Keratinocyte (primary cell): Measurements from ENCODE around the gene UBE2J2.
A peak's percentile ranks its signal among the peaks of the same experiment; 100 is the strongest.

ENCODE experiments used
- EZH2 ChIP-seq: IDR thresholded peaks from one replicate; pipeline ENCODE4 v1.6.1; 2012; ENCODE audit warnings: inconsistent platforms, mild to moderate bottlenecking, low read length, moderate library complexity
- TF ChIP-seq, protein P1 (sequence below), 3 experiments: IDR thresholded peaks in 1 of 3; conservative IDR thresholded peaks in 1 of 3; optimal IDR thresholded peaks in 1 of 3; 2 replicates in 2 of 3; 3 replicates in 1 of 3; pipeline versions ENCODE3 to v1.5.1; 2011; ENCODE audit warnings: low read length in 3 of 3, mild to moderate bottlenecking in 3 of 3, moderate library complexity in 2 of 3, control low read depth in 1 of 3, inconsistent platforms in 1 of 3; ENCODE audit not compliant: insufficient read depth in 2 of 3; ENCODE audit errors: extremely low read depth in 1 of 3

DNA sequence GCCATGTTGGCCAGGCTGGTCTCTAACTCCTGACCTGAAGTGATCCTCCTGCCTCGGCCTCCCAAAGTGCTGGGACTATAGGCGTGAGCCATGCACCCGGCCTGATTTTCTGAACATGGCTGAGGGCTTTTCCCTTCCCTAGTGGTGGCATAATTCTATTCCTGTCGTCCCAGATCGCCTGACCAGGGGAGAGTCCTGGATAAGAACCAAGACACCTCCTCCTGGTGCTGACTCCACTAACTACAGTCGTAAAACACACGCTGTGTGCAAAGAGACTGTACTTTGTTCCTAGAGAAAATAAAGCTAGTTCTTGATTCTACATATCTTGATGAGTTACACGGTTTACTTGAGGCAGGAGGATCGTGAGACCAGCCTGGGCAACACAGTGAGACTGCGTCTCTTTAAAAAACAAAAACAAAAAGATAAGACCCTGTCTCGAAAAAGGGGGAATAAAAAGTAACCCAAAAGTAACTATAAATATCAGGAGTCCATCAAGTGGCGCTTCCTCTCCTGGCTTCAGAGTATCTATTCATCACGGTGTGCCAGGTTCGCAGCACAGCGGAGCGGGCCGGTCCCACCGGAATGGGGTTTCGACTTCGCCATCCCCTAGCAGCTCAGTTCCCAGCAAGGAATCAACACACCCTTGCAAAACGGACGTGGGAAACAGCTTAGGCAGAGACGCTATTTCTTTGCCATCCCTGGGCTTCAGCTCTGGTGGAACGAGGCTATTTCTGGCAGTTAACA is 42.8 kb downstream of the UBE2J2 start:
- TF ChIP-seq, protein P1, sequence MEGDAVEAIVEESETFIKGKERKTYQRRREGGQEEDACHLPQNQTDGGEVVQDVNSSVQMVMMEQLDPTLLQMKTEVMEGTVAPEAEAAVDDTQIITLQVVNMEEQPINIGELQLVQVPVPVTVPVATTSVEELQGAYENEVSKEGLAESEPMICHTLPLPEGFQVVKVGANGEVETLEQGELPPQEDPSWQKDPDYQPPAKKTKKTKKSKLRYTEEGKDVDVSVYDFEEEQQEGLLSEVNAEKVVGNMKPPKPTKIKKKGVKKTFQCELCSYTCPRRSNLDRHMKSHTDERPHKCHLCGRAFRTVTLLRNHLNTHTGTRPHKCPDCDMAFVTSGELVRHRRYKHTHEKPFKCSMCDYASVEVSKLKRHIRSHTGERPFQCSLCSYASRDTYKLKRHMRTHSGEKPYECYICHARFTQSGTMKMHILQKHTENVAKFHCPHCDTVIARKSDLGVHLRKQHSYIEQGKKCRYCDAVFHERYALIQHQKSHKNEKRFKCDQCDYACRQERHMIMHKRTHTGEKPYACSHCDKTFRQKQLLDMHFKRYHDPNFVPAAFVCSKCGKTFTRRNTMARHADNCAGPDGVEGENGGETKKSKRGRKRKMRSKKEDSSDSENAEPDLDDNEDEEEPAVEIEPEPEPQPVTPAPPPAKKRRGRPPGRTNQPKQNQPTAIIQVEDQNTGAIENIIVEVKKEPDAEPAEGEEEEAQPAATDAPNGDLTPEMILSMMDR (optimal IDR thresholded peaks at IDR 0.05 in 1 of 3, IDR thresholded peaks at IDR 0.05 in 1 of 3, conservative IDR thresholded peaks at IDR 0.05 in 1 of 3; ENCODE audit: extremely low read depth in 1 of 3, insufficient read depth in 2 of 3, low read length in 3 of 3) = peak; percentile 28 to 45 (median 40)
- TF ChIP-seq EZH2 = no peak
